NCI-H2081 treated with DMSO at 0.1 percent for 48 hours (cell line): ENCODE results near the gene CCDC178.

Experiments used
- DNase-seq: peaks from one replicate; lab custom pipeline; 2025; lab: John Stamatoyannopoulos, UW

The CCDC178 gene

GRCh38 chr18:33132657-33133056 lies 307.9 kb downstream of the CCDC178 start:
- no peak for DNase-seq

- no peak for DNase-seq
Measured at GRCh38 chr18:33128581-33128980, 311.9 kb downstream of the CCDC178 start.

GRCh38 chr18:33123862-33124518 lies 316.5 kb downstream of the CCDC178 start:
- peak; percentile 36 for DNase-seq

GRCh38 chr18:33116376-33116775 lies 324.1 kb downstream of the CCDC178 start:
- peak; percentile 53 for DNase-seq

- no peak for DNase-seq
Measured at GRCh38 chr18:33115917-33116316, 324.6 kb downstream of the CCDC178 start.

- DNase-seq, result no peak
Measured at GRCh38 chr18:33115476-33115875, 325.0 kb downstream of the CCDC178 start.

GRCh38 chr18:33114749-33115148 lies 325.8 kb downstream of the CCDC178 start:
- DNase-seq, result no peak

GRCh38 chr18:33113416-33113815 lies 327.1 kb downstream of the CCDC178 start:
- peak; percentile 38 for DNase-seq

- DNase-seq, result no peak
Measured at GRCh38 chr18:33107511-33107910, 333.0 kb downstream of the CCDC178 start.

GRCh38 chr18:33101316-33101715 lies 339.2 kb downstream of the CCDC178 start:
- DNase-seq, result no peak

- DNase-seq, result no peak
Measured at GRCh38 chr18:33099626-33100025, 340.9 kb downstream of the CCDC178 start.

GRCh38 chr18:33097126-33097525 lies 343.4 kb downstream of the CCDC178 start:
- no peak for DNase-seq

GRCh38 chr18:33090461-33090860 lies 350.1 kb downstream of the CCDC178 start:
- DNase-seq, result no peak

- no peak for DNase-seq
Measured at GRCh38 chr18:33076601-33077000, 363.9 kb downstream of the CCDC178 start.

GRCh38 chr18:33074125-33074524 lies 366.4 kb downstream of the CCDC178 start:
- DNase-seq, result no peak

- no peak for DNase-seq
Measured at GRCh38 chr18:33062834-33063364, 377.6 kb downstream of the CCDC178 start.

- no peak for DNase-seq
Measured at GRCh38 chr18:33052886-33053285, 387.6 kb downstream of the CCDC178 start.

- peak; percentile 25 for DNase-seq
Measured at GRCh38 chr18:33051407-33051806, 389.1 kb downstream of the CCDC178 start.

GRCh38 chr18:33040213-33040612 lies 400.3 kb downstream of the CCDC178 start:
- DNase-seq, result no peak

GRCh38 chr18:33034945-33035344 lies 405.6 kb downstream of the CCDC178 start:
- DNase-seq, result no peak

GRCh38 chr18:33034212-33034611 lies 406.3 kb downstream of the CCDC178 start:
- no peak for DNase-seq

GRCh38 chr18:33022370-33022769 lies 418.2 kb downstream of the CCDC178 start:
- DNase-seq, result no peak

GRCh38 chr18:33020877-33021276 lies 419.6 kb downstream of the CCDC178 start:
- DNase-seq, result no peak
